SW 1271 (cell line): Measurements from ENCODE around the gene ZNF30.
"Not testable (repeated sequence)": the region's sequence is repeated elsewhere in the genome, so short reads cannot be mapped to it uniquely, and the experiment has no call there.

ENCODE experiments used
- DNase-seq, 2 experiments: peaks; one replicate each; lab custom pipeline; 2025; lab: John Stamatoyannopoulos, UW

ZNF30 gene

GRCh38 chr19:34985249-34986022 lies 58.7 kb downstream of the ZNF30 start:
- DNase-seq = no peak

- no peak for DNase-seq
Measured at GRCh38 chr19:34988119-34988518, 61.4 kb downstream of the ZNF30 start.

GRCh38 chr19:34989298-34989697 lies 62.6 kb downstream of the ZNF30 start:
- no peak for DNase-seq

- DNase-seq = no peak
Measured at GRCh38 chr19:34990578-34991192, 64.0 kb downstream of the ZNF30 start.

- no peak for DNase-seq
Measured at GRCh38 chr19:34991542-34992333, 65.0 kb downstream of the ZNF30 start.

GRCh38 chr19:34992582-34992981 lies 65.9 kb downstream of the ZNF30 start:
- DNase-seq = not testable (repeated sequence)

- DNase-seq = no peak
Measured at GRCh38 chr19:34994286-34994642, 67.6 kb downstream of the ZNF30 start.
